ENCODE measurements around the gene FAM151B. TPM values are rescaled to one million over a fixed set of nuclear protein-coding genes. Genes with fewer than 3 reads are reported as not detected.

FAM151B gene
- total and polyA plus RNA-seq, 10 of the 15 experiments (the other 5 are each of a cell fraction or from before 2014, with no cell fraction given), result 0.05 to 0.79 (median 0.22) TPM

- no peaks in the 10 kb centered on the region for H3K4me1 ChIP-seq (ENCODE audit: control insufficient read depth, insufficient read depth, low read length)
- H3K36me3 ChIP-seq (ENCODE audit: control insufficient read depth in 2 of 2, insufficient read depth in 2 of 2, low read length in 1 of 2), result no peaks in the 10 kb centered on the region
- WGBS (ENCODE audit: insufficient coverage, insufficient replicate concordance, low lambda C conversion rate, missing lambda C conversion rate), result 13% methylated on average over 1 of the region's 1 CpG
- SMC1A ChIA-PET (ENCODE audit: uncharacterized antibody, unreplicated experiment), result no interaction called here
- CTCF ChIA-PET, result no interaction called here
- in situ Hi-C loops (cut with MboI) (no loop called here), intact Hi-C loops (cut with micrococcal nuclease; ENCODE audit: unreplicated experiment) (no loop called here)
- no TSS peak for BruUV-seq (replicated peaks)
- no peaks in the 10 kb centered on the region for H4K20me1 ChIP-seq (ENCODE audit: control insufficient read depth, insufficient read depth)
- no peaks in the 10 kb centered on the region for H3K79me2 ChIP-seq (ENCODE audit: control insufficient read depth, insufficient read depth, low read length)
- POLR2A ChIA-PET, result no interaction called here
- no peak for DNase-seq (ENCODE audit: low read depth, low spot score)
- no peak for FAIRE-seq
- no peak overlapping the region for H3K27ac ChIP-seq (ENCODE audit: control insufficient read depth, insufficient read depth)
- RAD21 ChIA-PET (ENCODE audit: unreplicated experiment), result no interaction called here
- no peak overlapping the region for H3K4me2 ChIP-seq (ENCODE audit: control insufficient read depth, insufficient read depth)
- no peak for TF ChIP-seq SMAD1 (IDR thresholded peaks at IDR 0.05; ENCODE audit: low read depth, partially characterized antibody)
- no peak for TF ChIP-seq FOS (IDR thresholded peaks at IDR 0.05; ENCODE audit: borderline replicate concordance, extremely low read depth, insufficient read length)
- TF ChIP-seq FOXM1 (IDR thresholded peaks at IDR 0.05; ENCODE audit: low read depth, low read length), result no peak
- TF ChIP-seq PAX8 (IDR thresholded peaks at IDR 0.05), result no peak
- no peak for TF ChIP-seq NRF1 (conservative IDR thresholded peaks at IDR 0.05; ENCODE audit: low read depth, low read length)
- no peaks in the 10 kb centered on the region for H3K27me3 ChIP-seq (replicated peaks in 1 of 2; ENCODE audit: control insufficient read depth in 2 of 2, insufficient read depth in 2 of 2, low read length in 1 of 2)
- no peak overlapping the region for H3K4me3 ChIP-seq
- no peak; the same call in 2 of the 3 replicates for ATAC-seq
- H3K9me3 ChIP-seq (replicated peaks; ENCODE audit: control insufficient read depth, insufficient read depth, low read length), result no peaks in the 10 kb centered on the region
- no peak overlapping the region for H3K9ac ChIP-seq (ENCODE audit: control insufficient read depth, insufficient read depth, low read length)
- H2AFZ ChIP-seq (ENCODE audit: control insufficient read depth, low read depth, low read length), result peak overlapping the region; percentile 13
These were observed 15.7 kb downstream of the FAM151B start for GRCh38 chr5:80503641-80504040.

- Histone ChIP-seq H3K9me3 (replicated peaks; ENCODE audit: control insufficient read depth, insufficient read depth, low read length) (no peaks in the 10 kb centered on the region), H2AFZ (ENCODE audit: control insufficient read depth, low read depth, low read length) (no peak overlapping the region), H3K9ac (ENCODE audit: control insufficient read depth, insufficient read depth, low read length) (no peak overlapping the region), H3K4me3 (no peak overlapping the region), H3K4me1 (ENCODE audit: control insufficient read depth, insufficient read depth, low read length) (no peaks in the 10 kb centered on the region), H3K4me2 (ENCODE audit: control insufficient read depth, insufficient read depth) (no peak overlapping the region), H3K79me2 (ENCODE audit: control insufficient read depth, insufficient read depth, low read length) (no peaks in the 10 kb centered on the region), H3K27ac (ENCODE audit: control insufficient read depth, insufficient read depth) (no peak overlapping the region), H3K36me3 (ENCODE audit: control insufficient read depth in 2 of 2, insufficient read depth in 2 of 2, low read length in 1 of 2) (no peaks in the 10 kb centered on the region), H4K20me1 (ENCODE audit: control insufficient read depth, insufficient read depth) (no peaks in the 10 kb centered on the region), H3K27me3 (replicated peaks in 1 of 2; ENCODE audit: control insufficient read depth in 2 of 2, insufficient read depth in 2 of 2, low read length in 1 of 2) (no peaks in the 10 kb centered on the region)
- FAIRE-seq, result no peak
- DNase-seq (ENCODE audit: low read depth, low spot score), result no peak
- in situ Hi-C loops (cut with MboI), result no loop called here
- intact Hi-C loops (cut with micrococcal nuclease; ENCODE audit: unreplicated experiment), result no loop called here
- 50% methylated on average over 1 of the region's 1 CpG for WGBS (ENCODE audit: insufficient coverage, insufficient replicate concordance, low lambda C conversion rate, missing lambda C conversion rate)
- no TSS peak for BruUV-seq (replicated peaks)
- ATAC-seq, result no peak
- CTCF ChIA-PET, result no interaction called here
- RAD21 ChIA-PET (ENCODE audit: unreplicated experiment), result no interaction called here
- POLR2A ChIA-PET, result no interaction called here
- TF ChIP-seq ASH2L (IDR thresholded peaks at IDR 0.05; ENCODE audit: borderline replicate concordance, low read depth) (no peak), SP1 (IDR thresholded peaks at IDR 0.05; ENCODE audit: low read depth, low read length) (no peak), NKRF (conservative IDR thresholded peaks at IDR 0.05) (no peak), CREB1 (IDR thresholded peaks at IDR 0.05; ENCODE audit: low read depth) (no peak), MLLT1 (IDR thresholded peaks at IDR 0.05) (no peak)
- SMC1A ChIA-PET (ENCODE audit: uncharacterized antibody, unreplicated experiment), result no interaction called here
These were observed 16.9 kb downstream of the FAM151B start for GRCh38 chr5:80504833-80505232.

All from GM12878 (cell line).